Measurements from ENCODE around the gene PCAT7. TPM values are rescaled to one million over a fixed set of nuclear protein-coding genes. Genes with fewer than 3 reads are reported as not detected.

Gene PCAT7
- total RNA-seq, 4 donors from 2014 or later: 0.60 to 5.2 (median 1.7) TPM

- DNase-seq: peak; percentile 64
- intact Hi-C loops (cut with DNase I; ENCODE audit: low total_unique reads): loop anchor here (2.0 kb wide), 1 partner anchor 69 kb away; no protein-coding TSS in a partner anchor
- H3K4me1 ChIP-seq: peaks cover 15 to 36% (median 25%) of the 10 kb centered on the region in 4 donors
- no peak for TF ChIP-seq POLR2A (IDR thresholded peaks at IDR 0.05)
- TF ChIP-seq EP300 (IDR thresholded peaks at IDR 0.05; ENCODE audit: low read depth): no peak
- TF ChIP-seq POLR2AphosphoS5 (IDR thresholded peaks at IDR 0.05): no peak
- WGBS, 2 donors (ENCODE audit: low coverage in 1 of 2): 50 to 83% methylated on average over 4 to 8 of the region's 8 CpGs
- no peaks in the 10 kb centered on the region for H3K9me3 ChIP-seq
- in situ Hi-C loops (cut with MboI; ENCODE audit: low pct_ligation_motif_present in 1 of 4, low pct_unique_long_range_greater_than_20kb in 1 of 4, low sequenced_read_pairs in 3 of 4): no loop called here
- no peak overlapping the region for H3K4me3 ChIP-seq
- H3K36me3 ChIP-seq: no peaks in the 10 kb centered on the region
- H3K27ac ChIP-seq: peak overlapping the region in 3 of 4 donors; percentile 60 to 72 (median 64)
- H3K27me3 ChIP-seq: no peaks in the 10 kb centered on the region
Observed at GRCh38 chr9:94600258-94600657, 45.4 kb downstream of the PCAT7 start.

GRCh38 chr9:94600715-94601114 lies 45.8 kb downstream of the PCAT7 start:
- H3K27ac ChIP-seq: peak overlapping the region in 3 of 4 donors; percentile 60 to 72 (median 64)
- in situ Hi-C loops (cut with MboI; ENCODE audit: low pct_ligation_motif_present in 1 of 4, low pct_unique_long_range_greater_than_20kb in 1 of 4, low sequenced_read_pairs in 3 of 4): no loop called here
- no peaks in the 10 kb centered on the region for H3K36me3 ChIP-seq
- H3K4me3 ChIP-seq: no peak overlapping the region
- intact Hi-C loops (cut with DNase I; ENCODE audit: low total_unique reads): loop anchor here (2.0 kb wide), 1 partner anchor 70 kb away; no protein-coding TSS in a partner anchor
- no peak for DNase-seq
- WGBS, 2 donors (ENCODE audit: low coverage in 1 of 2): 51 to 60% methylated on average over 9 to 10 of the region's 10 CpGs
- TF ChIP-seq POLR2AphosphoS5 (IDR thresholded peaks at IDR 0.05): no peak
- TF ChIP-seq EP300 (IDR thresholded peaks at IDR 0.05; ENCODE audit: low read depth): no peak
- no peak for TF ChIP-seq POLR2A (IDR thresholded peaks at IDR 0.05)
- TF ChIP-seq CTCF (IDR thresholded peaks at IDR 0.05): no peak
- no peaks in the 10 kb centered on the region for H3K9me3 ChIP-seq
- H3K27me3 ChIP-seq: no peaks in the 10 kb centered on the region
- H3K4me1 ChIP-seq: peaks cover 15 to 38% (median 26%) of the 10 kb centered on the region in 4 donors

- TF ChIP-seq POLR2AphosphoS5 (IDR thresholded peaks at IDR 0.05) (no peak), EP300 (IDR thresholded peaks at IDR 0.05; ENCODE audit: low read depth) (no peak), CTCF (IDR thresholded peaks at IDR 0.05) (no peak)
- intact Hi-C loops (cut with DNase I; ENCODE audit: low total_unique reads) (no loop called here), in situ Hi-C loops (cut with MboI; ENCODE audit: low pct_ligation_motif_present in 1 of 4, low pct_unique_long_range_greater_than_20kb in 1 of 4, low sequenced_read_pairs in 3 of 4) (no loop called here)
- Histone ChIP-seq H3K4me1 (peaks cover 25 to 58% (median 43%) of the 10 kb centered on the region in 4 donors), H3K9me3 (no peaks in the 10 kb centered on the region), H3K4me3 (no peak overlapping the region), H3K27me3 (no peaks in the 10 kb centered on the region), H3K27ac (peak overlapping the region in 2 of 4 donors; percentile 79 to 81), H3K36me3 (no peaks in the 10 kb centered on the region)
- 83% methylated on average over 6 of the region's 6 CpGs; no CpG with 5 or more reads in 1 of the 2 donors for WGBS, 2 donors (ENCODE audit: low coverage in 1 of 2)
- DNase-seq: no peak
Observed at GRCh38 chr9:94602666-94603065, 47.8 kb downstream of the PCAT7 start.

- DNase-seq: peak; percentile 84
- 15 to 19% methylated on average over 6 to 21 of the region's 21 CpGs for whole genome bisulfite sequencing, 2 donors (ENCODE audit: low coverage in 1 of 2)
Observed at GRCh38 chr9:94603259-94604160, 48.6 kb downstream of the PCAT7 start.

More at GRCh38 chr9:94603259-94604160, 48.6 kb downstream of the PCAT7 start:
- Histone ChIP-seq H3K36me3 (no peaks in the 10 kb centered on the region), H3K27me3 (no peaks in the 10 kb centered on the region), H3K9me3 (no peaks in the 10 kb centered on the region), H3K27ac (peak overlapping the region; percentile 75 to 89 (median 80)), H3K4me3 (no peak overlapping the region), H3K4me1 (peaks cover 26 to 64% (median 46%) of the 10 kb centered on the region in 4 donors)
- intact Hi-C loops (cut with DNase I; ENCODE audit: low total_unique reads) (no loop called here), in situ Hi-C loops (cut with MboI; ENCODE audit: low pct_ligation_motif_present in 1 of 4, low pct_unique_long_range_greater_than_20kb in 1 of 4, low sequenced_read_pairs in 3 of 4) (no loop called here)
- TF ChIP-seq POLR2AphosphoS5 (IDR thresholded peaks at IDR 0.05): no peak
- TF ChIP-seq EP300 (IDR thresholded peaks at IDR 0.05; ENCODE audit: low read depth): no peak
- TF ChIP-seq POLR2A (IDR thresholded peaks at IDR 0.05): peak; percentile 5
- peak; percentile 48 to 75 (median 66) for TF ChIP-seq CTCF (IDR thresholded peaks at IDR 0.05)

Measured in transverse colon (tissue), 4 donors.